Activated naive CD8-positive, alpha-beta T cell treated with anti-CD3 and anti-CD28 coated beads, Interleukin-2, amount 10 ng/mL, durations not matched to agents 7 days and 5 days (primary cell): Measurements from ENCODE around the gene SYNJ1. TPM values are rescaled to one million over a fixed set of nuclear protein-coding genes. Genes with fewer than 3 reads are reported as not detected.
A peak's percentile ranks its signal among the peaks of the same experiment; 100 is the strongest.

Source experiments
- ATAC-seq: fragments of 150-1000 bp; cut with Tn5 transposase; one replicate; pipeline ENCODE4 v1.10.0; 2021; ENCODE audit warnings: low read depth, moderate library complexity
- POLR2A ChIA-PET: fragments of 350-600 bp; sonication (Branson Sonifier 250); formaldehyde crosslinking; loops from one replicate; lab custom pipeline; 2021; ENCODE audit warnings: antibody characterized with exemption; lab: Charles Lee
- DNase-seq: peaks from one replicate; pipeline ENCODE4 v3.0.0; 2021
- H3K27ac Mint-ChIP-seq: one replicate; pipeline ENCODE4 v1.8.0; 2022; ENCODE audit warnings: mild to moderate bottlenecking, mixed read lengths
- H3K27me3 Mint-ChIP-seq: one replicate; pipeline ENCODE4 v1.8.0; 2022; ENCODE audit warnings: mild to moderate bottlenecking, moderate library complexity, mixed read lengths
- H3K36me3 Mint-ChIP-seq: one replicate; pipeline ENCODE4 v1.8.0; 2021; ENCODE audit warnings: mild to moderate bottlenecking, mixed read lengths
- H3K4me1 Mint-ChIP-seq: one replicate; pipeline ENCODE4 v1.8.0; 2021; ENCODE audit warnings: mixed read lengths
- H3K4me3 Mint-ChIP-seq: one replicate; pipeline ENCODE4 v1.8.0; 2022; ENCODE audit warnings: mild to moderate bottlenecking, moderate library complexity, mixed read lengths
- H3K9me3 Mint-ChIP-seq: one replicate; pipeline ENCODE4 v1.8.0; 2021; ENCODE audit warnings: mixed read lengths
- total RNA-seq, 2 experiments: library from RNA; stranded (reverse); gene quantifications; one replicate each; pipeline ENCODE4 v1.2.3, GENCODE V29; 2021

The SYNJ1 gene
- total RNA-seq, 2 experiments from 2014 or later: 17.9 to 20.4 TPM

- Mint-ChIP-seq H3K4me3 (no peak overlapping the region), H3K4me1 (peaks cover 6% of the 10 kb centered on the region), H3K27me3 (no peaks in the 10 kb centered on the region), H3K27ac (no peak overlapping the region), H3K36me3 (no peaks in the 10 kb centered on the region), H3K9me3 (no peaks in the 10 kb centered on the region)
- ATAC-seq (no peak), DNase-seq (no peak)
- POLR2A ChIA-PET: no interaction called here
Measured at GRCh38 chr21:32587651-32588050, 140.2 kb downstream of the SYNJ1 start.

- H3K27ac Mint-ChIP-seq: no peak overlapping the region
- peaks cover 6% of the 10 kb centered on the region for H3K4me1 Mint-ChIP-seq
- H3K9me3 Mint-ChIP-seq: no peaks in the 10 kb centered on the region
- ATAC-seq (no peak), DNase-seq (no peak)
- POLR2A ChIA-PET: no interaction called here
- no peaks in the 10 kb centered on the region for H3K36me3 Mint-ChIP-seq
- no peaks in the 10 kb centered on the region for H3K27me3 Mint-ChIP-seq
- H3K4me3 Mint-ChIP-seq: no peak overlapping the region
Measured at GRCh38 chr21:32587120-32587519, 140.7 kb downstream of the SYNJ1 start.

- H3K27ac Mint-ChIP-seq: no peak overlapping the region
- no peaks in the 10 kb centered on the region for H3K9me3 Mint-ChIP-seq
- peaks cover 6% of the 10 kb centered on the region for H3K4me1 Mint-ChIP-seq
- DNase-seq (no peak), ATAC-seq (no peak)
- H3K36me3 Mint-ChIP-seq: no peaks in the 10 kb centered on the region
- no peak overlapping the region for H3K4me3 Mint-ChIP-seq
- POLR2A ChIA-PET: no interaction called here
- no peaks in the 10 kb centered on the region for H3K27me3 Mint-ChIP-seq
Measured at GRCh38 chr21:32585970-32586369, 141.8 kb downstream of the SYNJ1 start.

- POLR2A ChIA-PET: no interaction called here
- no peak for ATAC-seq
- H3K36me3 Mint-ChIP-seq: no peaks in the 10 kb centered on the region
- no peaks in the 10 kb centered on the region for H3K27me3 Mint-ChIP-seq
- peaks cover 6% of the 10 kb centered on the region for H3K4me1 Mint-ChIP-seq
- H3K4me3 Mint-ChIP-seq: peak within 1 kb of the TSS; percentile 53
- no peaks in the 10 kb centered on the region for H3K9me3 Mint-ChIP-seq
- no peak within 1 kb of the TSS for H3K27ac Mint-ChIP-seq
- no peak for DNase-seq
Measured at GRCh38 chr21:32585042-32585710, 142.6 kb downstream of the SYNJ1 start, which contains the start of gene TCP10L. TSS of gene TCP10L (minus strand) at chr21:32585523. CDS start at chr21:32584304, 1,219 bp downstream.

GRCh38 chr21:32584472-32584871 lies 143.3 kb downstream of the SYNJ1 start:
- DNase-seq (no peak), ATAC-seq (no peak)
- H3K36me3 Mint-ChIP-seq: no peaks in the 10 kb centered on the region
- H3K9me3 Mint-ChIP-seq: no peaks in the 10 kb centered on the region
- POLR2A ChIA-PET: no interaction called here
- no peaks in the 10 kb centered on the region for H3K27me3 Mint-ChIP-seq
- H3K4me3 Mint-ChIP-seq: no peak overlapping the region
- H3K27ac Mint-ChIP-seq: no peak overlapping the region
- H3K4me1 Mint-ChIP-seq: peaks cover 6% of the 10 kb centered on the region

GRCh38 chr21:32581732-32582131 lies 146.1 kb downstream of the SYNJ1 start:
- DNase-seq: no peak

GRCh38 chr21:32580949-32581348 lies 146.9 kb downstream of the SYNJ1 start:
- H3K4me1 Mint-ChIP-seq: peaks cover 6% of the 10 kb centered on the region
- POLR2A ChIA-PET: no interaction called here
- H3K36me3 Mint-ChIP-seq: no peaks in the 10 kb centered on the region
- no peak for ATAC-seq
- DNase-seq: no peak
- no peak overlapping the region for H3K4me3 Mint-ChIP-seq
- peaks cover 2% of the 10 kb centered on the region for H3K27me3 Mint-ChIP-seq
- no peaks in the 10 kb centered on the region for H3K9me3 Mint-ChIP-seq
- H3K27ac Mint-ChIP-seq: no peak overlapping the region

More at GRCh38 chr21:32581732-32582131, 146.1 kb downstream of the SYNJ1 start:
- peaks cover 6% of the 10 kb centered on the region for H3K4me1 Mint-ChIP-seq
- H3K27ac Mint-ChIP-seq: no peak overlapping the region
- H3K36me3 Mint-ChIP-seq: no peaks in the 10 kb centered on the region
- H3K4me3 Mint-ChIP-seq: no peak overlapping the region
- H3K27me3 Mint-ChIP-seq: peaks cover 2% of the 10 kb centered on the region
- POLR2A ChIA-PET: no interaction called here
- H3K9me3 Mint-ChIP-seq: no peaks in the 10 kb centered on the region
- no peak for ATAC-seq

Other genes starting within 250 kb of the SYNJ1 start
- gene TCP10L, start 142.5 kb downstream of the SYNJ1 start, total RNA-seq: 1 to 10 TPM in 1 of 2 experiments, under 1 TPM in 1; 0.23 to 1.1 TPM
- 10 to 100 TPM; 33.8 to 36.2 TPM for gene CFAP298, start 115.6 kb downstream of the SYNJ1 start, total RNA-seq
- gene PAXBP1, start 43.7 kb upstream of the SYNJ1 start, total RNA-seq: 10 to 100 TPM; 55.9 to 56.5 TPM